Measurements from ENCODE around the gene C1GALT1C1L.
"Not testable (repeated sequence)": the region's sequence is repeated elsewhere in the genome, so short reads cannot be mapped to it uniquely, and the experiment has no call there.

DNA sequence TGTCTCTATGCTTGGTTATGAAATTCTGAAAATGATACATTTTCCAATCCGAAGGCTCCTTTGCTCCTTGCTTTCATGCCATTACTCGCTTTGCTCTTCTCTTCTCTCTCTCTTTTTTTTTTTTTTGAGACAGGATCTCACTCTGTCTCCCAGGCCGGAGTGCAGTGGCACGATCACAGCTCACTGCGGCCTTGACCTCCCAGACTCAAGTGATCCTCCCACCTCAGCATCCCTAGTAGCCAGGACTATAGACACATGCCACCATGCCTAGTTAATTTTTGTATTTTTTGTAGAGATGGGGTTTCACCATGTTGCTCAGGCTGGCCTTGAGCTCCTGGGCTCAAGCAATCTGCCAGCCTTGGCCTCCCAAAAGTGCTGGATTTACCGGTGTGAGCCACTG lies 21.9 kb upstream of the C1GALT1C1L start:
- TF ChIP-seq, protein P1, sequence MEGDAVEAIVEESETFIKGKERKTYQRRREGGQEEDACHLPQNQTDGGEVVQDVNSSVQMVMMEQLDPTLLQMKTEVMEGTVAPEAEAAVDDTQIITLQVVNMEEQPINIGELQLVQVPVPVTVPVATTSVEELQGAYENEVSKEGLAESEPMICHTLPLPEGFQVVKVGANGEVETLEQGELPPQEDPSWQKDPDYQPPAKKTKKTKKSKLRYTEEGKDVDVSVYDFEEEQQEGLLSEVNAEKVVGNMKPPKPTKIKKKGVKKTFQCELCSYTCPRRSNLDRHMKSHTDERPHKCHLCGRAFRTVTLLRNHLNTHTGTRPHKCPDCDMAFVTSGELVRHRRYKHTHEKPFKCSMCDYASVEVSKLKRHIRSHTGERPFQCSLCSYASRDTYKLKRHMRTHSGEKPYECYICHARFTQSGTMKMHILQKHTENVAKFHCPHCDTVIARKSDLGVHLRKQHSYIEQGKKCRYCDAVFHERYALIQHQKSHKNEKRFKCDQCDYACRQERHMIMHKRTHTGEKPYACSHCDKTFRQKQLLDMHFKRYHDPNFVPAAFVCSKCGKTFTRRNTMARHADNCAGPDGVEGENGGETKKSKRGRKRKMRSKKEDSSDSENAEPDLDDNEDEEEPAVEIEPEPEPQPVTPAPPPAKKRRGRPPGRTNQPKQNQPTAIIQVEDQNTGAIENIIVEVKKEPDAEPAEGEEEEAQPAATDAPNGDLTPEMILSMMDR (IDR thresholded peaks at IDR 0.05) = not testable (repeated sequence)
- TF ChIP-seq POLR2A (IDR thresholded peaks at IDR 0.05) = not testable (repeated sequence)
